K562 (cell line): ENCODE data around the gene AFF1. TPM values are rescaled to one million over a fixed set of nuclear protein-coding genes. Genes with fewer than 3 reads are reported as not detected.
"Not testable (repeated sequence)": the region's sequence is repeated elsewhere in the genome, so short reads cannot be mapped to it uniquely, and the experiment has no call there.

ENCODE experiments used
- ATAC-seq: fragments of 200-7000 bp; cut with Tn5 transposase; 3 replicates; pipeline ENCODE4 v1.9.1; 2020; ENCODE audit warnings: moderate library complexity
- BruUV-seq: library from RNA; stranded (reverse); fragments of 400-500 nt; replicated peaks from 2 replicates; lab custom pipeline; 2021; lab: Mats Ljungman, UMichigan
- CTCF ChIA-PET: fragments of 300-600 bp; formaldehyde crosslinking; extraction: SDS; loops from one replicate; lab custom pipeline; 2021; ENCODE audit warnings: low intra/inter-chr PET ratio; lab: Yijun Ruan, JAX
- POLR2A ChIA-PET: fragments of 300-600, 350-650 bp; sonication (Branson Sonifier 250); formaldehyde crosslinking; extraction: SDS; loops from one replicate; lab custom pipeline; 2021; ENCODE audit warnings: antibody characterized with exemption, inconsistent platforms; lab: Yijun Ruan, JAX
- DNase-seq, 4 experiments: peaks; one replicate each; pipeline versions ENCODE4 v3.0.0 to v3.0.0-alpha.2; 2011 to 2018; ENCODE audit warnings: low spot score in 3 of 4, mixed read lengths in 3 of 4; ENCODE audit errors: extremely low read depth in 1 of 4
- FAIRE-seq: peaks from 2 replicates; lab custom pipeline; 2011; peaks lifted over from hg19 to GRCh38; lab: Jason Lieb, UNC
- H2AFZ ChIP-seq: 2 replicates; pipeline ENCODE4 v1.6.0; 2011; ENCODE audit warnings: low read depth, low read length, control low read depth, inconsistent platforms
- H3K27ac ChIP-seq: fragments of 200-600 bp; 3 replicates; pipeline ENCODE4 v1.8.0; 2011; ENCODE audit warnings: low read depth, mild to moderate bottlenecking, control low read depth, inconsistent platforms, low read length, moderate library complexity, mixed read lengths; ENCODE audit errors: extremely low read depth
- H3K27me3 ChIP-seq, 2 experiments: fragments of 300-600 bp in 1 of 2; 2 replicates in 1 of 2; 3 replicates in 1 of 2; pipeline versions ENCODE4 v1.6.0 to v1.8.0; 2011; ENCODE audit warnings: inconsistent platforms in 2 of 2, low read length in 2 of 2, mild to moderate bottlenecking in 1 of 2, mixed read lengths in 1 of 2, moderate library complexity in 1 of 2; ENCODE audit not compliant: control insufficient read depth in 2 of 2, insufficient read depth in 2 of 2
- H3K36me3 ChIP-seq: fragments of 300-600 bp; 3 replicates; pipeline ENCODE4 v1.8.0; 2011; ENCODE audit warnings: mild to moderate bottlenecking, low read length, inconsistent platforms; ENCODE audit not compliant: control insufficient read depth, insufficient read depth
- H3K4me1 ChIP-seq, 2 experiments: fragments of 200-600 bp in 1 of 2; replicated peaks in 1 of 2; 2 replicates in 1 of 2; 3 replicates in 1 of 2; pipeline versions ENCODE4 v1.5.1 to v1.8.0; 2011; ENCODE audit warnings: inconsistent platforms in 2 of 2, low read length in 2 of 2, mild to moderate bottlenecking in 1 of 2, mixed read lengths in 1 of 2, moderate library complexity in 1 of 2; ENCODE audit not compliant: control insufficient read depth in 2 of 2, insufficient read depth in 2 of 2
- H3K4me2 ChIP-seq: 2 replicates; pipeline ENCODE4 v1.6.1; 2011; ENCODE audit warnings: low read length, control low read depth, inconsistent platforms, mixed read lengths; ENCODE audit not compliant: insufficient read depth
- H3K4me3 ChIP-seq: fragments of 200-600 bp; sonication (generic), shearing (Covaris generic); 2 replicates; pipeline ENCODE4 v1.5.1; 2016; ENCODE audit warnings: control low read depth, inconsistent platforms
- H3K79me2 ChIP-seq: fragments of 200-600 bp; 3 replicates; pipeline ENCODE4 v1.8.0; 2011; ENCODE audit warnings: low read length, inconsistent platforms; ENCODE audit not compliant: control insufficient read depth, insufficient read depth
- H3K9ac ChIP-seq, 2 experiments: 2 replicates each; pipeline versions ENCODE4 v1.6.0 to v1.6.1; 2011; ENCODE audit warnings: low read depth in 2 of 2, low read length in 2 of 2, control low read depth in 1 of 2, inconsistent platforms in 1 of 2, mild to moderate bottlenecking in 1 of 2, mixed read lengths in 1 of 2; ENCODE audit not compliant: insufficient read depth in 1 of 2
- H3K9me1 ChIP-seq: one replicate; pipeline ENCODE4 v1.6.0; 2011; ENCODE audit warnings: inconsistent platforms, mild to moderate bottlenecking, low read length, moderate library complexity; ENCODE audit not compliant: control insufficient read depth, insufficient read depth
- H3K9me3 ChIP-seq: replicated peaks from 2 replicates; pipeline ENCODE4 v1.5.1; 2011; ENCODE audit warnings: low read depth, low read length, inconsistent platforms; ENCODE audit not compliant: control insufficient read depth, insufficient read depth
- H4K20me1 ChIP-seq: replicated peaks from 2 replicates; pipeline ENCODE4 v1.6.1; 2011; ENCODE audit warnings: low read length, inconsistent platforms, mixed read lengths; ENCODE audit not compliant: control insufficient read depth, insufficient read depth
- CBX2 ChIP-seq: fragments of 200-600 bp; sonication (generic); IDR thresholded peaks from one replicate; pipeline ENCODE4 v1.6.1; 2012; ENCODE audit warnings: mild to moderate bottlenecking, low read length, inconsistent platforms; ENCODE audit not compliant: insufficient read depth, poor library complexity, severe bottlenecking
- XRCC5 ChIP-seq: fragments of 200-400 bp; formaldehyde crosslinking; IDR thresholded peaks from 2 replicates; pipeline ENCODE4 v1.6.1; 2017; ENCODE audit warnings: low read depth, mild to moderate bottlenecking, low read length
- ZEB2 ChIP-seq: fragments of 450-650 bp; IDR thresholded peaks from 2 replicates; pipeline ENCODE4 v1.6.1; 2016
- ZNF121 ChIP-seq: sonication (generic); formaldehyde crosslinking; conservative IDR thresholded peaks from 2 replicates; pipeline ENCODE4 v1.8.0; 2022; ENCODE audit warnings: missing genetic modification reagents
- ZNF316 ChIP-seq: fragments of 450-650 bp; IDR thresholded peaks from 2 replicates; pipeline ENCODE4 v1.6.1; 2016
- WGBS: fragments of 100-300 bp; shearing (Covaris generic); methylation state at CpG from one replicate; pipeline ENCODE4 v1.1.6; 2016; ENCODE audit warnings: low coverage, mixed read lengths; ENCODE audit not compliant: insufficient coverage; ENCODE audit errors: missing lambda C conversion rate; 5-methylcytosine and 5-hydroxymethylcytosine counted together
- in situ Hi-C: fragments of 300-500 bp; cut with MboI; formaldehyde crosslinking; loops from 4 replicates; pipeline ENCODE4 v1.15.0; 2018; ENCODE audit warnings: inconsistent platforms, mixed read lengths
- intact Hi-C: fragments of 100-400 bp; cut with micrococcal nuclease; formaldehyde crosslinking; loops from 2 replicates; pipeline ENCODE4 v1.14.2; 2022
- polyA plus RNA-seq, 8 experiments: library from polyadenylated mRNA; depleted of rRNA in 4 of 8; stranded (reverse) in 5 of 8; unstranded in 3 of 8; fragments of >200 nt; fragmentation: Nextera tagmentation in 2 of 8; fragmentation: Illumina TruSeq in 1 of 8; extraction: Ambion mirVana in 2 of 8; extraction: Trizol in 1 of 8; gene quantifications; 2 replicates each; pipeline versions ENCODE4 v1.2.1 to v1.2.3, GENCODE V29; 2011 to 2014; ENCODE audit warnings: inconsistent platforms in 1 of 8, missing spikeins in 1 of 8
- total RNA-seq, 7 experiments: library from RNA; depleted of rRNA in 6 of 7; stranded (reverse); fragments of >200 nt in 6 of 7; fragmentation: Illumina TruSeq in 2 of 7; extraction: Trizol in 2 of 7; gene quantifications; 2 replicates each; pipeline versions ENCODE4 v1.2.1 to v1.2.3, GENCODE V29; 2011 to 2021; ENCODE audit warnings: low replicate concordance in 1 of 7

Gene AFF1
- total and polyA plus RNA-seq, 9 of the 15 experiments (the other 6 are each of a cell fraction or from before 2014, with no cell fraction given), result 4.1 to 47.5 (median 17.2) TPM

- Histone ChIP-seq H3K9me1 (no peaks in the 10 kb centered on the region), H3K4me3 (no peak overlapping the region), H3K27ac (no peak overlapping the region; the same call in 1 of the 3 replicates), H3K36me3 (peaks cover 20% of the 10 kb centered on the region; the same call in 2 of the 3 replicates), H3K4me2 (no peak overlapping the region), H3K4me1 (peaks cover 0 to 17% of the 10 kb centered on the region in 2 experiments; a peak in 2 of 5 replicates), H2AFZ (no peak overlapping the region), H4K20me1 (0 out of 2 replicates have a peak, but pooled peaks cover 6% of the 10 kb centered on the region), H3K79me2 (peaks cover 73% of the 10 kb centered on the region), H3K9me3 (no peaks in the 10 kb centered on the region), H3K9ac (no peak overlapping the region), H3K27me3 (no peaks in the 10 kb centered on the region)
- WGBS, result 89% methylated on average over 3 of the region's 3 CpGs
- no TSS peak for BruUV-seq
- DNase-seq, result no peak
- in situ Hi-C loops (no loop called here), intact Hi-C loops (no loop called here)
- no peak for FAIRE-seq
- ChIA-PET CTCF (interaction anchor here (0.6 kb wide), 1 partner anchor 52 kb away, joined by 3 read pairs; no protein-coding TSS in a partner anchor), POLR2A (interaction anchor here (1.0 kb wide), 1 partner anchor 70 kb away, joined by 3 read pairs; no protein-coding TSS in a partner anchor)
- ATAC-seq, result no peak
- TF ChIP-seq ZNF121 (CRISPR knock-in tag) (peak; percentile 61; the same call in 1 of the 2 replicates), ZNF316 (no peak)
Observed at GRCh38 chr4:87080462-87080861, 145.7 kb downstream of the AFF1 start.

GRCh38 chr4:87081826-87082225 lies 147.0 kb downstream of the AFF1 start:
- Histone ChIP-seq H3K4me2 (no peak overlapping the region), H3K4me3 (no peak overlapping the region), H3K4me1 (peaks cover 0 to 17% of the 10 kb centered on the region in 2 experiments; a peak in 2 of 5 replicates), H3K27ac (no peak overlapping the region), H4K20me1 (0 out of 2 replicates have a peak, but pooled peaks cover 6% of the 10 kb centered on the region), H3K27me3 (no peaks in the 10 kb centered on the region), H3K9ac (no peak overlapping the region), H3K36me3 (peaks cover 31% of the 10 kb centered on the region; the same call in 2 of the 3 replicates), H3K9me3 (no peaks in the 10 kb centered on the region), H2AFZ (no peak overlapping the region), H3K9me1 (no peaks in the 10 kb centered on the region), H3K79me2 (peaks cover 67% of the 10 kb centered on the region)
- in situ Hi-C loops, result no loop called here
- TF ChIP-seq CBX2, result no peak
- no peak for TF ChIP-seq XRCC5
- TF ChIP-seq ZEB2, result no peak
- no TSS peak for BruUV-seq
- DNase-seq, result no peak
- ATAC-seq, result no peak
- CTCF ChIA-PET, result no interaction called here
- 86% methylated on average over 5 of the region's 5 CpGs for WGBS
- intact Hi-C loops, result no loop called here
- POLR2A ChIA-PET, result no interaction called here
- FAIRE-seq, result no peak

- in situ Hi-C loops, result not testable (repeated sequence)
- 94% methylated on average over 11 of the region's 11 CpGs for WGBS
Observed at GRCh38 chr4:87085732-87086131, 150.9 kb downstream of the AFF1 start.

More at GRCh38 chr4:87085732-87086131, 150.9 kb downstream of the AFF1 start:
- H3K4me3 ChIP-seq, H3K9me1 ChIP-seq, H3K9ac ChIP-seq, H3K27ac ChIP-seq, BruUV-seq, H4K20me1 ChIP-seq, ATAC-seq, CTCF ChIA-PET, DNase-seq, intact Hi-C loops, H3K4me2 ChIP-seq, H2AFZ ChIP-seq, H3K4me1 ChIP-seq, FAIRE-seq, H3K9me3 ChIP-seq, H3K27me3 ChIP-seq: not testable (repeated sequence)
- Histone ChIP-seq H3K36me3 (peaks cover 45% of the 10 kb centered on the region), H3K79me2 (peaks cover 32% of the 10 kb centered on the region)
- POLR2A ChIA-PET, result interaction anchor here (0.7 kb wide), 1 partner anchor 151 kb away, joined by 5 read pairs; the partner anchor contains the start of gene AFF1
